Neuronal stem cell (in vitro differentiated cells): ENCODE results near the gene B4GALT6.

Experiments used
- DNase-seq: peaks from one replicate; pipeline ENCODE4 v3.0.0-alpha.2; 2013; ENCODE audit warnings: low spot score
- H2AFZ ChIP-seq: one replicate; pipeline ENCODE4 v1.6.1; 2013; ENCODE audit warnings: mild to moderate bottlenecking, low read length, inconsistent platforms
- H2AK5ac ChIP-seq: 2 replicates; pipeline ENCODE4 v1.6.1; 2013; ENCODE audit warnings: low read depth, mild to moderate bottlenecking, inconsistent platforms, low read length, moderate library complexity, mixed read lengths
- H2BK120ac ChIP-seq: 2 replicates; pipeline ENCODE4 v1.6.1; 2013; ENCODE audit warnings: low read depth, mild to moderate bottlenecking, inconsistent platforms, low read length, moderate library complexity, mixed read lengths
- H2BK12ac ChIP-seq: one replicate; pipeline ENCODE4 v1.6.1; 2013; ENCODE audit warnings: low read length, inconsistent platforms
- H2BK15ac ChIP-seq: 2 replicates; pipeline ENCODE4 v1.6.1; 2013; ENCODE audit warnings: mild to moderate bottlenecking, low read length, inconsistent platforms, mixed read lengths
- H2BK5ac ChIP-seq: one replicate; pipeline ENCODE4 v1.6.1; 2013; ENCODE audit warnings: inconsistent platforms, mild to moderate bottlenecking, low read length, moderate library complexity
- H3K14ac ChIP-seq: one replicate; pipeline ENCODE4 v1.6.1; 2013; ENCODE audit warnings: low read length, inconsistent platforms
- H3K18ac ChIP-seq: 2 replicates; pipeline ENCODE4 v1.6.1; 2013; ENCODE audit warnings: low read length, inconsistent platforms
- H3K23ac ChIP-seq: 2 replicates; pipeline ENCODE4 v1.6.1; 2013; ENCODE audit warnings: low read depth, mild to moderate bottlenecking, mixed read lengths, low read length, inconsistent platforms; ENCODE audit not compliant: poor library complexity
- H3K27ac ChIP-seq: replicated peaks from 3 replicates; pipeline ENCODE4 v1.5.1; 2013; ENCODE audit warnings: low read length, inconsistent platforms
- H3K27me3 ChIP-seq, 3 experiments: 2 replicates each; pipeline ENCODE4 v1.6.1; 2013; ENCODE audit warnings: low read length in 3 of 3, mild to moderate bottlenecking in 2 of 3, inconsistent platforms in 1 of 3, low read depth in 1 of 3, mixed read lengths in 1 of 3, moderate library complexity in 1 of 3; ENCODE audit not compliant: control insufficient read depth in 3 of 3, insufficient read depth in 3 of 3
- H3K36me3 ChIP-seq, 2 donors: replicated peaks in 1 of 2; 2 replicates each; pipeline ENCODE4 v1.6.1; 2013; ENCODE audit warnings: low read length in 2 of 2; ENCODE audit not compliant: control insufficient read depth in 2 of 2, insufficient read depth in 2 of 2
- H3K4ac ChIP-seq: 2 replicates; pipeline ENCODE4 v1.6.1; 2013; ENCODE audit warnings: inconsistent platforms, mild to moderate bottlenecking, low read length, moderate library complexity
- H3K4me1 ChIP-seq, 2 donors: 1 replicate in 1 of 2; 2 replicates in 1 of 2; pipeline ENCODE4 v1.6.1; 2013; ENCODE audit warnings: low read length in 2 of 2, low read depth in 1 of 2; ENCODE audit not compliant: control insufficient read depth in 2 of 2, insufficient read depth in 1 of 2
- H3K4me2 ChIP-seq: one replicate; pipeline ENCODE4 v1.6.1; 2013; ENCODE audit warnings: mild to moderate bottlenecking, low read length, inconsistent platforms; ENCODE audit not compliant: insufficient read depth, poor library complexity, severe bottlenecking
- H3K4me3 ChIP-seq, 2 donors: 2 replicates each; pipeline ENCODE4 v1.5.1; 2013; ENCODE audit warnings: low read length in 2 of 2, mild to moderate bottlenecking in 2 of 2, inconsistent platforms in 1 of 2, moderate library complexity in 1 of 2
- H3K79me1 ChIP-seq: one replicate; pipeline ENCODE4 v1.6.1; 2013; ENCODE audit warnings: low read depth, mild to moderate bottlenecking, inconsistent platforms, low read length, moderate library complexity
- H3K9ac ChIP-seq: one replicate; pipeline ENCODE4 v1.6.1; 2013; ENCODE audit warnings: mild to moderate bottlenecking, low read depth, low read length, inconsistent platforms; ENCODE audit not compliant: poor library complexity
- H3K9me3 ChIP-seq, 2 donors: replicated peaks in 1 of 2; 2 replicates each; pipeline versions ENCODE3 to v1.6.1; 2013; ENCODE audit warnings: low read length in 2 of 2, mild to moderate bottlenecking in 2 of 2, inconsistent platforms in 1 of 2, low read depth in 1 of 2, mixed read lengths in 1 of 2, moderate library complexity in 1 of 2; ENCODE audit not compliant: control insufficient read depth in 2 of 2, insufficient read depth in 1 of 2
- H4K8ac ChIP-seq: one replicate; pipeline ENCODE4 v1.6.1; 2013; ENCODE audit warnings: low read depth, mild to moderate bottlenecking, inconsistent platforms, low read length, moderate library complexity
- H4K91ac ChIP-seq: one replicate; pipeline ENCODE4 v1.6.1; 2013; ENCODE audit warnings: low read length, low read depth, mild to moderate bottlenecking, inconsistent platforms; ENCODE audit not compliant: poor library complexity
- WGBS, 2 donors: extraction: QIAGEN DNeasy Blood & Tissue Kit; methylation state at CpG; one replicate each; pipeline ENCODE4 v1.1.7; 2013; ENCODE audit warnings: missing lambda C conversion rate in 2 of 2, mixed read lengths in 1 of 2; ENCODE audit not compliant: insufficient read length in 2 of 2, insufficient replicate concordance in 1 of 2; ENCODE audit errors: extremely low coverage in 2 of 2; 5-methylcytosine and 5-hydroxymethylcytosine counted together

The B4GALT6 gene

GRCh38 chr18:31574359-31574758 is 110.0 kb downstream of the B4GALT6 start:
- no peak overlapping the region for H3K9ac ChIP-seq
- H3K4ac ChIP-seq = no peak overlapping the region
- no peak overlapping the region for H2BK12ac ChIP-seq
- H3K9me3 ChIP-seq = no peaks in the 10 kb centered on the region
- peaks cover 0 to 6% of the 10 kb centered on the region in 2 donors for H3K4me1 ChIP-seq
- WGBS, 2 donors = no CpG with 5 or more reads among the region's 1 CpG
- H3K4me3 ChIP-seq = no peak overlapping the region
- no peak for DNase-seq
- H2AFZ ChIP-seq = no peak overlapping the region
- H3K79me1 ChIP-seq = no peaks in the 10 kb centered on the region
- H2BK15ac ChIP-seq = no peak overlapping the region
- H3K27me3 ChIP-seq = peaks cover 0 to 2% (median 0%) of the 10 kb centered on the region in 3 experiments
- no peak overlapping the region for H3K18ac ChIP-seq
- H3K14ac ChIP-seq = no peak overlapping the region
- no peak overlapping the region for H3K27ac ChIP-seq
- no peak overlapping the region for H3K23ac ChIP-seq
- H2BK120ac ChIP-seq = no peak overlapping the region
- H2AK5ac ChIP-seq = no peak overlapping the region
- no peaks in the 10 kb centered on the region for H3K36me3 ChIP-seq
- no peak overlapping the region for H2BK5ac ChIP-seq
- H3K4me2 ChIP-seq = no peak overlapping the region
- no peak overlapping the region for H4K8ac ChIP-seq
- no peak overlapping the region for H4K91ac ChIP-seq
